ENCODE data around the gene CHRM4. TPM values are rescaled to one million over a fixed set of nuclear protein-coding genes. Genes with fewer than 3 reads are reported as not detected.

CHRM4 gene
- polyA plus RNA-seq, 4 donors = 0.13 to 0.32 (median 0.19) TPM

- no peak for DNase-seq (ENCODE audit: low read depth in 4 of 4, low spot score in 2 of 4)
Observed at GRCh38 chr11:46351148-46351547, 40.4 kb downstream of the CHRM4 start.

- DNase-seq (ENCODE audit: low read depth in 4 of 4, low spot score in 2 of 4) = no peak
Observed at GRCh38 chr11:46350695-46351094, 40.9 kb downstream of the CHRM4 start.

- no peak for DNase-seq (ENCODE audit: low read depth in 4 of 4, low spot score in 2 of 4)
Observed at GRCh38 chr11:46348566-46349401, 42.8 kb downstream of the CHRM4 start.

GRCh38 chr11:46347637-46348311 lies 43.8 kb downstream of the CHRM4 start:
- DNase-seq (ENCODE audit: low read depth in 4 of 4, low spot score in 2 of 4) = no peak

- DNase-seq (ENCODE audit: low read depth in 4 of 4, low spot score in 2 of 4) = no peak
Observed at GRCh38 chr11:46346886-46347636, 44.5 kb downstream of the CHRM4 start, which contains the start of gene DGKZ. DGKZ (plus strand) TSS chr11:46347463; CDS start chr11:46347660, 197 bp downstream.

GRCh38 chr11:46345881-46346484 lies 45.6 kb downstream of the CHRM4 start:
- no peak for DNase-seq (ENCODE audit: low read depth in 4 of 4, low spot score in 2 of 4)

- no peak for DNase-seq (ENCODE audit: low read depth in 4 of 4, low spot score in 2 of 4)
Observed at GRCh38 chr11:46345131-46345597, 46.4 kb downstream of the CHRM4 start.

GRCh38 chr11:46343520-46343919 lies 48.1 kb downstream of the CHRM4 start:
- no peak for DNase-seq (ENCODE audit: low read depth in 4 of 4, low spot score in 2 of 4)

- no peak for DNase-seq (ENCODE audit: low read depth in 4 of 4, low spot score in 2 of 4)
Observed at GRCh38 chr11:46342239-46342638, 49.3 kb downstream of the CHRM4 start.

GRCh38 chr11:46341454-46341853 lies 50.1 kb downstream of the CHRM4 start:
- no peak for DNase-seq (ENCODE audit: low read depth in 4 of 4, low spot score in 2 of 4)

GRCh38 chr11:46339816-46340215 lies 51.8 kb downstream of the CHRM4 start:
- DNase-seq (ENCODE audit: low read depth in 4 of 4, low spot score in 2 of 4) = no peak

- DNase-seq (ENCODE audit: low read depth in 4 of 4, low spot score in 2 of 4) = no peak
Observed at GRCh38 chr11:46338988-46339666, 52.4 kb downstream of the CHRM4 start.

- no peak for DNase-seq (ENCODE audit: low read depth in 4 of 4, low spot score in 2 of 4)
Observed at GRCh38 chr11:46338636-46338987, 53.0 kb downstream of the CHRM4 start.

- no peak for DNase-seq (ENCODE audit: low read depth in 4 of 4, low spot score in 2 of 4)
Observed at GRCh38 chr11:46337626-46338345, 53.8 kb downstream of the CHRM4 start.

GRCh38 chr11:46336563-46337180 lies 54.9 kb downstream of the CHRM4 start:
- DNase-seq (ENCODE audit: low read depth in 4 of 4, low spot score in 2 of 4) = no peak

GRCh38 chr11:46335890-46336562 lies 55.5 kb downstream of the CHRM4 start:
- DNase-seq (ENCODE audit: low read depth in 4 of 4, low spot score in 2 of 4) = no peak

- DNase-seq (ENCODE audit: low read depth in 4 of 4, low spot score in 2 of 4) = no peak
Observed at GRCh38 chr11:46335271-46335670, 56.3 kb downstream of the CHRM4 start.

- no peak for DNase-seq (ENCODE audit: low read depth in 4 of 4, low spot score in 2 of 4)
Observed at GRCh38 chr11:46334211-46334610, 57.4 kb downstream of the CHRM4 start.

All from left renal cortex interstitium (tissue), 4 donors.